ENCODE measurements around the gene TTC28. TPM values are rescaled to one million over a fixed set of nuclear protein-coding genes. Genes with fewer than 3 reads are reported as not detected.

Gene TTC28
- total RNA-seq, 1 donor from 2014 or later: 16.4 TPM

- intact Hi-C loops (cut with micrococcal nuclease): no loop called here
- TF ChIP-seq CTCF (IDR thresholded peaks at IDR 0.05; ENCODE audit: borderline replicate concordance): no peak
- Histone ChIP-seq H3K27me3 (ENCODE audit: low read depth) (no peaks in the 10 kb centered on the region), H3K27ac (replicated peaks) (no peak overlapping the region), H3K4me3 (no peak overlapping the region), H3K36me3 (no peaks in the 10 kb centered on the region), H3K9me3 (replicated peaks) (no peaks in the 10 kb centered on the region), H3K4me1 (no peaks in the 10 kb centered on the region)
- DNase-seq: no peak
Observed at GRCh38 chr22:28488825-28489224, 190.8 kb downstream of the TTC28 start.

- intact Hi-C loops (cut with micrococcal nuclease): no loop called here
- H3K27me3 ChIP-seq (ENCODE audit: low read depth): no peaks in the 10 kb centered on the region
- no peak for TF ChIP-seq CTCF (IDR thresholded peaks at IDR 0.05; ENCODE audit: borderline replicate concordance)
- H3K4me1 ChIP-seq: peaks cover 5% of the 10 kb centered on the region
- DNase-seq: no peak
- no peak overlapping the region for H3K4me3 ChIP-seq
- no peak overlapping the region for H3K27ac ChIP-seq (replicated peaks)
- H3K36me3 ChIP-seq: no peaks in the 10 kb centered on the region
- H3K9me3 ChIP-seq (replicated peaks): no peaks in the 10 kb centered on the region
Observed at GRCh38 chr22:28484662-28485061, 195.0 kb downstream of the TTC28 start.

DNA sequence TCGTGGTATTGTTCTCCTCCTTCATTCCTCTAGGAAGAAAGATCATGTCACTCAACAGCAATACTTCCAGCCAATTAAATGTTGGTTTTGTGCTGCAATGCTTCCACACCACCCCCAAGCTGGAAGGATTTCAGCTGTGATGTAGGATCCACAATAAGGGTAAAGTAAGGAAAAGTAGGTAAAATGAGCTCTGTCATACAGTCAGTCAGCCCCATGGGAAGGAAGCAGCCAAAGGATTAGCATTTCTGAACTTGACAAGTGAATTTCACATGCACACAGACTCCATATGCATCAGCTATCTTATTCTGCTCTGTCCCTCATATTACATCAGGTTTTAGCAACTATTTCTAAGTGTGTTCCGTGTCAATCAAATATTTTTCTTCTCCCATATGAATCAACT, 197.9 kb downstream of the TTC28 start:
- no peak for DNase-seq
- Histone ChIP-seq H3K4me1 (peaks cover 5% of the 10 kb centered on the region), H3K4me3 (no peak overlapping the region), H3K27me3 (ENCODE audit: low read depth) (no peaks in the 10 kb centered on the region), H3K9me3 (replicated peaks) (no peaks in the 10 kb centered on the region), H3K36me3 (no peaks in the 10 kb centered on the region), H3K27ac (replicated peaks) (no peak overlapping the region)
- intact Hi-C loops (cut with micrococcal nuclease): no loop called here
- no peak for TF ChIP-seq CTCF (IDR thresholded peaks at IDR 0.05; ENCODE audit: borderline replicate concordance)

- no peaks in the 10 kb centered on the region for H3K36me3 ChIP-seq
- no peak for TF ChIP-seq CTCF (IDR thresholded peaks at IDR 0.05; ENCODE audit: borderline replicate concordance)
- H3K27me3 ChIP-seq (ENCODE audit: low read depth): no peaks in the 10 kb centered on the region
- no peak overlapping the region for H3K4me3 ChIP-seq
- intact Hi-C loops (cut with micrococcal nuclease): no loop called here
- H3K27ac ChIP-seq (replicated peaks): no peak overlapping the region
- no peaks in the 10 kb centered on the region for H3K9me3 ChIP-seq (replicated peaks)
- no peak for DNase-seq
- H3K4me1 ChIP-seq: peaks cover 5% of the 10 kb centered on the region
Observed at GRCh38 chr22:28480000-28480715, 199.5 kb downstream of the TTC28 start.

DNA sequence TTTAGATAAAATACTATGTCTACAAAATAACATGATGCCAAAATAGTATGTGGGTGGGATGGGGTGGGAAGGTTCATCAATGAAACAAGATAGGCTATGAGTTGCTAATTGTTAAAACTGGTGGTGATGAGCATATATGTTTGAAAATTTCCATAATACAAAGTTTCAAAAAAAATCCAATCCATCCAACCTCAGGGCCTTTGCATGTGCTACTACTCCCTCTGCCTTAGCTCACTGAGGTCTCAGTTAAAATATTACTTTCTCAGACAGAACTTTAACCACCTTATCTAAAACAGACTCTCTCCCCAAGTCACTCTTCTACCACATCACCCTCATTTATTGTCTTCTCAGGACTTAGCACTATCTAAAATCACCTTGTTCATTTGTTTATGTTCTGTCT, 201.1 kb downstream of the TTC28 start:
- intact Hi-C loops (cut with micrococcal nuclease): no loop called here
- H3K9me3 ChIP-seq (replicated peaks): no peaks in the 10 kb centered on the region
- TF ChIP-seq CTCF (IDR thresholded peaks at IDR 0.05; ENCODE audit: borderline replicate concordance): no peak
- H3K36me3 ChIP-seq: no peaks in the 10 kb centered on the region
- H3K4me1 ChIP-seq: peaks cover 5% of the 10 kb centered on the region
- no peak for DNase-seq
- H3K4me3 ChIP-seq: no peak overlapping the region
- H3K27ac ChIP-seq (replicated peaks): no peak overlapping the region
- no peaks in the 10 kb centered on the region for H3K27me3 ChIP-seq (ENCODE audit: low read depth)

All from left ventricle myocardium inferior (tissue), 1 donor.